Measurements from ENCODE around the gene RPL6.

DNA sequence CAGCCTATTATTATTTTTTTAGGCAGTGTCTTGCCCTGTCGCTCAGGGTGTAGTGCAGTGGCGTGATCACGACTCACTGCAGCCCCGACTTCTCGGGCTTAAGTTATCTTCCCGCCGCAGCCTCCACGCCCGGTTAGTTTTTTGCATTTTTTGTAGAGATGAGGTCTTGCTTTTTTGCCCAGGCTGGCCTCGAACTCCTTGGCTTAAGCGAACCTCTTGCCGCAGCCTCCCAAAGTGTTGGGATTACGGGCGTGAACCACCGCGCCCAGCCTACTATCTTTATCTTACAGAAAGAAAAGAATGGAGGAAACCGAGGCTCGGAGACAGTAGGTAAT, 8.8 kb upstream of the RPL6 start:
- TF ChIP-seq, protein P1, sequence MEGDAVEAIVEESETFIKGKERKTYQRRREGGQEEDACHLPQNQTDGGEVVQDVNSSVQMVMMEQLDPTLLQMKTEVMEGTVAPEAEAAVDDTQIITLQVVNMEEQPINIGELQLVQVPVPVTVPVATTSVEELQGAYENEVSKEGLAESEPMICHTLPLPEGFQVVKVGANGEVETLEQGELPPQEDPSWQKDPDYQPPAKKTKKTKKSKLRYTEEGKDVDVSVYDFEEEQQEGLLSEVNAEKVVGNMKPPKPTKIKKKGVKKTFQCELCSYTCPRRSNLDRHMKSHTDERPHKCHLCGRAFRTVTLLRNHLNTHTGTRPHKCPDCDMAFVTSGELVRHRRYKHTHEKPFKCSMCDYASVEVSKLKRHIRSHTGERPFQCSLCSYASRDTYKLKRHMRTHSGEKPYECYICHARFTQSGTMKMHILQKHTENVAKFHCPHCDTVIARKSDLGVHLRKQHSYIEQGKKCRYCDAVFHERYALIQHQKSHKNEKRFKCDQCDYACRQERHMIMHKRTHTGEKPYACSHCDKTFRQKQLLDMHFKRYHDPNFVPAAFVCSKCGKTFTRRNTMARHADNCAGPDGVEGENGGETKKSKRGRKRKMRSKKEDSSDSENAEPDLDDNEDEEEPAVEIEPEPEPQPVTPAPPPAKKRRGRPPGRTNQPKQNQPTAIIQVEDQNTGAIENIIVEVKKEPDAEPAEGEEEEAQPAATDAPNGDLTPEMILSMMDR (conservative IDR thresholded peaks at IDR 0.05 in 1 of 2, IDR thresholded peaks at IDR 0.05 in 1 of 2; ENCODE audit: extremely low read depth in 1 of 2, insufficient read depth in 1 of 2, low read depth in 1 of 2, low read length in 2 of 2), result no peak
- no peak for TF ChIP-seq EZH2 (IDR thresholded peaks at IDR 0.05; ENCODE audit: borderline replicate concordance, low read length)
